Measurements from ENCODE around the gene PAPSS1. TPM values are rescaled to one million over a fixed set of nuclear protein-coding genes. Genes with fewer than 3 reads are reported as not detected.

Gene PAPSS1
- total RNA-seq, 1 donor from 2014 or later = 140 TPM

DNA sequence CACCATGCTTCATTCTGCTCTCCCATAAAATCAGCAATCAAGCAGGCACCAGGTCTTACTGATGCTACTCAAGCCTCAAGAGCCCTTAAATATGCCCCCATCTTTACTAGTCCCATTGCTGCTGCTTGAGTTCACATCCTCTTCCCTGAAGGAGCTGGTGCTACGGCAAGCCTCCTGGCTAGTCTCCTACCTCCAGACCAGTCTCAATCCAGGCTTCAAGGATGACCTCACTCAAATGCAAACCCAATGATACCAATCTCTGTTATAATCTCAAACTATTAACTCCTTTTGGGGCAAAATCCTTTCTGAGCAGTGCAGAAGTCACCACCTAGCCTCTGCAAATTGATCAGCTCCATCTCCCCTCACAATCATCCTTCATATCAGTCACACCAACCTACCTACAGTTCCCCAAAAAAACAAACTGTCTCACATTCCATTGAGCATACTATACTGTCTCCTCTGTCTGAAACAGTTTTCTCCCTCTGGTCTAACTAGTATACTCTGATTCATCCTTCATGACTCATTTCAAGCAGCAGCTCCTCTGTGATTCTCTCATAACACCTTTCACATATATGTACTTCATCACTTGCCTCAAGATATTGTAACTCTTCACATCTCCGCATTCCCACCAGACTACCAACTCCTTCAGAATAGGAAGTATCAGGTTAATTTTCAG, 30.0 kb downstream of the PAPSS1 start:
- Histone ChIP-seq H3K27ac (no peak overlapping the region), H3K9ac (no peak overlapping the region), H3K4me1 (no peaks in the 10 kb centered on the region), H3K79me2 (ENCODE audit: low read depth) (peaks cover 14% of the 10 kb centered on the region), H3K9me3 (ENCODE audit: low read depth) (no peaks in the 10 kb centered on the region), H2AFZ (replicated peaks) (no peak overlapping the region), H4K20me1 (ENCODE audit: low read depth) (no peaks in the 10 kb centered on the region), H3K27me3 (no peaks in the 10 kb centered on the region), H3F3A (ENCODE audit: low read depth) (no peaks in the 10 kb centered on the region), H3K4me3 (no peak overlapping the region), H3K4me2 (no peak overlapping the region), H3K36me3 (no peaks in the 10 kb centered on the region)
- no peaks in the 10 kb centered on the region for H3K4me1 Mint-ChIP-seq
- H3K4me3 Mint-ChIP-seq = no peak overlapping the region
- TF ChIP-seq, protein P1, sequence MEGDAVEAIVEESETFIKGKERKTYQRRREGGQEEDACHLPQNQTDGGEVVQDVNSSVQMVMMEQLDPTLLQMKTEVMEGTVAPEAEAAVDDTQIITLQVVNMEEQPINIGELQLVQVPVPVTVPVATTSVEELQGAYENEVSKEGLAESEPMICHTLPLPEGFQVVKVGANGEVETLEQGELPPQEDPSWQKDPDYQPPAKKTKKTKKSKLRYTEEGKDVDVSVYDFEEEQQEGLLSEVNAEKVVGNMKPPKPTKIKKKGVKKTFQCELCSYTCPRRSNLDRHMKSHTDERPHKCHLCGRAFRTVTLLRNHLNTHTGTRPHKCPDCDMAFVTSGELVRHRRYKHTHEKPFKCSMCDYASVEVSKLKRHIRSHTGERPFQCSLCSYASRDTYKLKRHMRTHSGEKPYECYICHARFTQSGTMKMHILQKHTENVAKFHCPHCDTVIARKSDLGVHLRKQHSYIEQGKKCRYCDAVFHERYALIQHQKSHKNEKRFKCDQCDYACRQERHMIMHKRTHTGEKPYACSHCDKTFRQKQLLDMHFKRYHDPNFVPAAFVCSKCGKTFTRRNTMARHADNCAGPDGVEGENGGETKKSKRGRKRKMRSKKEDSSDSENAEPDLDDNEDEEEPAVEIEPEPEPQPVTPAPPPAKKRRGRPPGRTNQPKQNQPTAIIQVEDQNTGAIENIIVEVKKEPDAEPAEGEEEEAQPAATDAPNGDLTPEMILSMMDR (IDR thresholded peaks at IDR 0.05) = no peak
- TF ChIP-seq EZH2phosphoT487 (IDR thresholded peaks at IDR 0.05) (no peak), EZH2 (IDR thresholded peaks at IDR 0.05) (no peak)
- no peak overlapping the region for H3K27ac Mint-ChIP-seq
- no peaks in the 10 kb centered on the region for H3K27me3 Mint-ChIP-seq (ENCODE audit: insufficient read depth, low read depth)
- no peaks in the 10 kb centered on the region for H3K9me3 Mint-ChIP-seq
- no peak for DNase-seq (ENCODE audit: low spot score)
- peaks cover 32% of the 10 kb centered on the region for H3K36me3 Mint-ChIP-seq

DNA sequence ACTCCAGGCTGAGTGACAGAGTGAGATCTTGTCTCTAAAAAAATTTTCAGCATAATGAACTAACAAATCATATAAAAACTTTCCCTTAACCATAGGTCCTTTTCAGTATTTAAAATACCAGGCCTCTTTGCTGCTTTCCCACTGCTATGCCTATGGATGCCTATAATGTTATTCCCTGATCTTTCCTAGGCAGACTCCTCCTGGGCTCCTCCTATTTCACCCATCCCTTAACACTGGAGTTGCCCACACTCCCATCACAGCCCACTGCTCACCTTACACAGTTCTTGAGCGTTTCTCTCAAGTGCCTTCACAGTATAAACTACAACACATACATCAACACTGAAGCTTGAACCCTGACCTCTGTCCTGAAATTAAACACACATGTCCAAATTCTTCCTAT, 31.6 kb downstream of the PAPSS1 start:
- H4K20me1 ChIP-seq (ENCODE audit: low read depth) = no peaks in the 10 kb centered on the region
- no peaks in the 10 kb centered on the region for H3F3A ChIP-seq (ENCODE audit: low read depth)
- DNase-seq (ENCODE audit: low spot score) = no peak
- H3K9me3 Mint-ChIP-seq = no peaks in the 10 kb centered on the region
- H3K4me2 ChIP-seq = no peak overlapping the region
- H3K36me3 ChIP-seq = no peaks in the 10 kb centered on the region
- no peak overlapping the region for H3K9ac ChIP-seq
- H3K4me3 Mint-ChIP-seq = no peak overlapping the region
- no peak overlapping the region for H3K4me3 ChIP-seq
- H3K79me2 ChIP-seq (ENCODE audit: low read depth) = peaks cover 7% of the 10 kb centered on the region
- no peaks in the 10 kb centered on the region for H3K4me1 ChIP-seq
- H3K27ac Mint-ChIP-seq = no peak overlapping the region
- no peaks in the 10 kb centered on the region for H3K9me3 ChIP-seq (ENCODE audit: low read depth)
- H3K27me3 Mint-ChIP-seq (ENCODE audit: insufficient read depth, low read depth) = no peaks in the 10 kb centered on the region
- H3K27ac ChIP-seq = no peak overlapping the region
- H3K36me3 Mint-ChIP-seq = peaks cover 24% of the 10 kb centered on the region
- no peak overlapping the region for H2AFZ ChIP-seq (replicated peaks)
- TF ChIP-seq, protein P1 (IDR thresholded peaks at IDR 0.05) = no peak
- TF ChIP-seq EZH2phosphoT487 (IDR thresholded peaks at IDR 0.05) (no peak), EZH2 (IDR thresholded peaks at IDR 0.05) (no peak)
- no peaks in the 10 kb centered on the region for H3K4me1 Mint-ChIP-seq
- H3K27me3 ChIP-seq = no peaks in the 10 kb centered on the region

DNA sequence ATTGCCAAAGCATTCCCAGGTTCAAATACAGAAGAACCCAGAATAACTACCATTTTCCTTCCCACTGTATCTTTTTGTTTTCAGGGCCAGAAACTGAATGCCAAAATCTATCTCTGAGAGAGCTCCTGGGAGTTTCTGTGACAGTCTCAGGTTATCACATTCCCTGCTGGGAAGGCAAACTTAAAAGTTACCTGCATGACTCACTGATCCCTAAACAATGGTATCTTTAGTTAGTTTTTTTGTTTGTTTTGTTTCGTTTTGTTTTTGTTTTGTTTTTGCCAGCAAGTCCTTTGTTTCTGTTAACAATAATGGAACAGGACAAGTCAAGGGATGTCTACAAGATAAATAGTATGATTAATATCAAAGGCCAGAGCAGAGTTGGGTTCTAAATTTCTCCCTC, 34.3 kb downstream of the PAPSS1 start:
- H3K79me2 ChIP-seq (ENCODE audit: low read depth) = no peaks in the 10 kb centered on the region
- H3K4me3 ChIP-seq = no peak overlapping the region
- no peak for DNase-seq (ENCODE audit: low spot score)

More for the DNA sequence above, 34.3 kb downstream of the PAPSS1 start:
- Mint-ChIP-seq H3K9me3 (no peaks in the 10 kb centered on the region), H3K36me3 (peaks cover 22% of the 10 kb centered on the region), H3K27ac (no peak overlapping the region), H3K4me1 (no peaks in the 10 kb centered on the region), H3K27me3 (ENCODE audit: insufficient read depth, low read depth) (no peaks in the 10 kb centered on the region), H3K4me3 (no peak overlapping the region)
- Histone ChIP-seq H3F3A (ENCODE audit: low read depth) (no peaks in the 10 kb centered on the region), H3K4me2 (no peak overlapping the region), H4K20me1 (ENCODE audit: low read depth) (no peaks in the 10 kb centered on the region), H3K27me3 (no peaks in the 10 kb centered on the region), H3K36me3 (no peaks in the 10 kb centered on the region), H3K9me3 (ENCODE audit: low read depth) (no peaks in the 10 kb centered on the region), H3K9ac (no peak overlapping the region), H3K27ac (no peak overlapping the region), H3K4me1 (peaks cover under 1% of the 10 kb centered on the region), H2AFZ (replicated peaks) (no peak overlapping the region)
- TF ChIP-seq, protein P1 (IDR thresholded peaks at IDR 0.05) = no peak
- TF ChIP-seq EZH2 (IDR thresholded peaks at IDR 0.05) = no peak
- no peak for TF ChIP-seq EZH2phosphoT487 (IDR thresholded peaks at IDR 0.05)

Measured in neural progenitor cell (in vitro differentiated cells).